ENCODE measurements around the gene PADI1. TPM values are rescaled to one million over a fixed set of nuclear protein-coding genes. Genes with fewer than 3 reads are reported as not detected.
A peak's percentile ranks its signal among the peaks of the same experiment; 100 is the strongest.

The PADI1 gene
- total RNA-seq, 4 donors from 2014 or later = not detected

DNA sequence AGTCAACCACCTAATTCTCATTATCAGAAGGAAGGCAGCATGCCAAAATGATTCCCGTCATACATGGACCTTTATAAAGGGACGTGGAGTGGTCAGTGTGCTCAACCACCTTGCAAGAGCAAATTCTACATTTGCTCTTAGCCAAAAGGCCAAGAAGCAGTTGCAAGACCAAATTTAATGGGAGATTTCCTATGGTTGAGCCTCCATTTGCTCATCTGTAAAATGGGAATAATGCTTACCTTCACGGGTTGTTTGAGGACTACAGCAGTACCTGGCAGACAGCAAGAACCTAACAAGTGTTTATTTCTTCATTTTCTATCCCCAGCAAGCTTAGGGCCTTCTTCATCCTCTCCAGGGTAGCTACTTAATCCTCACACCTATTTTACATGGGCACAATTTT is 85.6 kb downstream of the PADI1 start:
- DNase-seq = no peak
- H3K9me3 ChIP-seq = no peaks in the 10 kb centered on the region
- H3K27me3 ChIP-seq = no peaks in the 10 kb centered on the region
- no peak overlapping the region for H3K27ac ChIP-seq
- H3K4me3 ChIP-seq = no peak overlapping the region
- H3K36me3 ChIP-seq = no peaks in the 10 kb centered on the region
- no peaks in the 10 kb centered on the region for H3K4me1 ChIP-seq
- TF ChIP-seq, protein P1, sequence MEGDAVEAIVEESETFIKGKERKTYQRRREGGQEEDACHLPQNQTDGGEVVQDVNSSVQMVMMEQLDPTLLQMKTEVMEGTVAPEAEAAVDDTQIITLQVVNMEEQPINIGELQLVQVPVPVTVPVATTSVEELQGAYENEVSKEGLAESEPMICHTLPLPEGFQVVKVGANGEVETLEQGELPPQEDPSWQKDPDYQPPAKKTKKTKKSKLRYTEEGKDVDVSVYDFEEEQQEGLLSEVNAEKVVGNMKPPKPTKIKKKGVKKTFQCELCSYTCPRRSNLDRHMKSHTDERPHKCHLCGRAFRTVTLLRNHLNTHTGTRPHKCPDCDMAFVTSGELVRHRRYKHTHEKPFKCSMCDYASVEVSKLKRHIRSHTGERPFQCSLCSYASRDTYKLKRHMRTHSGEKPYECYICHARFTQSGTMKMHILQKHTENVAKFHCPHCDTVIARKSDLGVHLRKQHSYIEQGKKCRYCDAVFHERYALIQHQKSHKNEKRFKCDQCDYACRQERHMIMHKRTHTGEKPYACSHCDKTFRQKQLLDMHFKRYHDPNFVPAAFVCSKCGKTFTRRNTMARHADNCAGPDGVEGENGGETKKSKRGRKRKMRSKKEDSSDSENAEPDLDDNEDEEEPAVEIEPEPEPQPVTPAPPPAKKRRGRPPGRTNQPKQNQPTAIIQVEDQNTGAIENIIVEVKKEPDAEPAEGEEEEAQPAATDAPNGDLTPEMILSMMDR (IDR thresholded peaks at IDR 0.05) = no peak
- TF ChIP-seq POLR2A (IDR thresholded peaks at IDR 0.05) = no peak

DNA sequence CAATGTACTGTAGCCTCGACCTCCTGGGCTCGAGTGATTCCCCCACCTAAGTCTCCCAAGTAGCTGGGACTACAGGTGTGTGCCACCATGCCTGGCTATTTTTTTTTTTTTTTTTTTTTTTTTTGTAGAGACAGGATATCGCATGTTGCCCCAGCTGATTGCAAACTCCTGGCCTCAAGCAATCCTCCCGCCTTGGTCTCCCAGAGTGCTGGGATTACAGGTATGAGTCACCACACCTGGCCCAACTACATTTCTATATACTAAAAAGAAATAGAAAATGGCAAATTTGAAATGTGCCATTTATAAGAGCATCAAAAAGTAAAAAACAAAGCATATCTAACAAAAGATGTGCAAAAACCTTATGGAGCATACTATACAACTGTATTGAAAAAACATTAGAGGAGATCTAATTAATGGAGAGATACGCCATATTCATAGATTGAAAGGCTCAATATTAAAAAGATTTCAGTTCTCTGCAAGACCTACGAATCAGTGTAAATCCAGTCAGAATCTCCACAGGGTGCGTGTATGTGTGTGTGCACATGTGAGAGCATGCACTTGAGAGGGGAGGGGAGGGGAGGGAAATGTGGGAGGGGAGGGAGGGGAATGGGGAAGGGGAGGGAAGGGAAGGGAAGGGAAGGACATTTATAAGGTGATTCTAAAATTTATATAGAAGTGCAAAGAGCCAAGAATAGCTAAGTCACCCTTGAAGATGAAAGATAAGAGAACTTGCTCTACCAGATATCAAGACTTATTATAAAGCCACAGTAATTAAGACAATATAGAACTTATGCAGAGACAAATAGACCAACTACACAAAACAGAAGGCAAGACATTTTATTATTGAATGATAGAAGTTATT is 87.6 kb downstream of the PADI1 start:
- no peaks in the 10 kb centered on the region for H3K36me3 ChIP-seq
- no peak for TF ChIP-seq POLR2A (IDR thresholded peaks at IDR 0.05)
- TF ChIP-seq, protein P1 (IDR thresholded peaks at IDR 0.05) = no peak
- H3K4me1 ChIP-seq = no peaks in the 10 kb centered on the region
- no peak overlapping the region for H3K27ac ChIP-seq
- H3K27me3 ChIP-seq = no peaks in the 10 kb centered on the region
- H3K9me3 ChIP-seq = no peaks in the 10 kb centered on the region
- H3K4me3 ChIP-seq = no peak overlapping the region
- peak in 1 of 3 donors; percentile 4 for DNase-seq

DNA sequence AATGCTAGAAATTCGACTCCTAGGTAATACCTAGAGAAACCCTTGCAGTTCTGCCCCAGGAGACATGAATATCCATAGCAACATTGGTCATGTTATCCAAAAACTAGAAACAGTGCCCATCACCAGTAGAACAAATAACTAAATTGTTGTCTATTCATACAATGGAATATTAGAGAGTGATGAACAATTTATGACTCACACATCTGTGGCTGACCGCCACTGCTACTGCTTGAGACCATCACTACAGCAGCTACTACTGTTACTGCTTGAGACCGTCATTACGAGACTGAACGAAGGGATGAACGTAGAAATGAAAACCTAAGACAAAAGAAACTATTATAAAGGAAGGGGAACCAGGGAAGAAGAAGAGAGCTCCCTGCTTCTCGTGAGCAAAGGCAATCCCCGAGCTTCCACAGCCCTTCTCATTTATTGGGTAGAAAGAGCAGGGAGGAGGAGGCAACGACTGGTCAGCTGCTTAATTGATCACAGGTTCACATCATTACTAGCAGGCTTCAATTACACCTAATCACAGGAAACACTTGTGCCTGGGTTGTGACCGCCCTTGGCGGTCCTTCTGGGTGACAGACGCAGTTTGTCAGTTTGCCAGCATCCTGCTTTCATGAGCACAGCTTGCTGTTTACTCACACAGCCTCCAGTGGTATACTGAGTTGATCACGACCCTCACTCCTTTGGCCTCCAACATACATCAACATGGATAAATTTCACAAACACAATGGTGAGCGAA is 88.9 kb downstream of the PADI1 start:
- Histone ChIP-seq H3K4me3 (no peak overlapping the region), H3K27me3 (no peaks in the 10 kb centered on the region), H3K9me3 (no peaks in the 10 kb centered on the region), H3K27ac (no peak overlapping the region), H3K36me3 (no peaks in the 10 kb centered on the region), H3K4me1 (no peaks in the 10 kb centered on the region)
- DNase-seq = no peak
- no peak for TF ChIP-seq POLR2A (IDR thresholded peaks at IDR 0.05)
- TF ChIP-seq, protein P1 (IDR thresholded peaks at IDR 0.05) = no peak

DNA sequence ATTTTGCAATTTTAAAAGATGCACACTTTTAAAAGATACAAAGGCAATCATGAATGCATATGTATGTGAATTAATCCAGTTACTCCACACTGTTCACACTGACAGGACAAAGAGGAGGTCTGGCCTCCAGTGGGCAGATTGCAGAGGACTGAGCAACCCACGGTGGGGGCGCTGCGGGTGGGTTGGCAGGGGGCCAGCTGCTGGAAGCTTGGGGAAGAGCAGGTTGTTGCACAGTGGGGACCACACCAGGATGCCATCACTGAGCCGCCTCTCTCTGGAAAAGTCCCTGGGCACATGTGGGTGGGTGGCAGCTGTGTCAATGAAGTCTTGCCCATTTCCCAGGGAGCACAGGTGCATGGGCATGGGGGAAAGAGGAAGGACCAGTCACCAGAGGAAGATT is 90.4 kb downstream of the PADI1 start:
- Histone ChIP-seq H3K4me1 (no peaks in the 10 kb centered on the region), H3K9me3 (no peaks in the 10 kb centered on the region), H3K4me3 (no peak overlapping the region), H3K27ac (no peak overlapping the region), H3K27me3 (no peaks in the 10 kb centered on the region), H3K36me3 (no peaks in the 10 kb centered on the region)
- TF ChIP-seq, protein P1 (IDR thresholded peaks at IDR 0.05) = no peak
- no peak for TF ChIP-seq POLR2A (IDR thresholded peaks at IDR 0.05)
- peak in 1 of 3 donors; percentile 24 for DNase-seq

Small RNA genes within 50 kb of the gene (small RNA-seq; reads per million reads assigned to genes)
- gene MIR3972 = 0 reads per million in 2 donors

Other genes starting within 250 kb of the PADI1 start
- 1 to 10 TPM in 3 of 4 donors, not detected in 1; 1.9 to 8.4 (median 2.1) TPM for gene MFAP2, start 224.5 kb upstream of the PADI1 start, total RNA-seq
- gene ATP13A2, start 193.2 kb upstream of the PADI1 start, total RNA-seq = 10 to 100 TPM; 20.6 to 58.0 (median 44.5) TPM
- gene SDHB, start 151.1 kb upstream of the PADI1 start, total RNA-seq = 100 to 1,000 TPM; 106 to 277 (median 175) TPM
- gene PADI2, start 85.7 kb upstream of the PADI1 start, total RNA-seq = 100 to 1,000 TPM in 1 of 4 donors, 10 to 100 TPM in 3; 29.7 to 191 (median 57.9) TPM
- not detected for gene PADI3, start 44.0 kb downstream of the PADI1 start, total RNA-seq
- not detected for gene PADI4, start 103.1 kb downstream of the PADI1 start, total RNA-seq
- not detected for gene PADI6, start 167.1 kb downstream of the PADI1 start, total RNA-seq
- gene RCC2, start 234.5 kb downstream of the PADI1 start, total RNA-seq = 10 to 100 TPM; 22.9 to 54.5 (median 34.9) TPM